Transverse colon (tissue), 4 donors: Measurements from ENCODE around the gene EPS8L3.

Source experiments
- POLR2A ChIP-seq: fragments of 450-650 bp; IDR thresholded peaks from one replicate; pipeline ENCODE4 v1.6.1; 2016; ENCODE audit warnings: antibody characterized with exemption, mild to moderate bottlenecking, moderate library complexity
- POLR2AphosphoS5 ChIP-seq, 3 donors: sonication (generic); formaldehyde crosslinking; IDR thresholded peaks; one replicate each; pipeline ENCODE4 v1.6.1; 2016; ENCODE audit warnings: antibody characterized with exemption in 3 of 3
- TF ChIP-seq, protein P1 (sequence below), 5 experiments: fragments of 200-600 bp in 3 of 5; fragments of 450-650 bp in 2 of 5; sonication (generic) in 3 of 5; IDR thresholded peaks; 1 replicate in 2 of 5; 2 replicates in 3 of 5; pipeline ENCODE4 v1.5.1; 2016 to 2017; ENCODE audit warnings: antibody characterized with exemption in 5 of 5, inconsistent platforms in 3 of 5, mild to moderate bottlenecking in 2 of 5, moderate library complexity in 1 of 5

DNA sequence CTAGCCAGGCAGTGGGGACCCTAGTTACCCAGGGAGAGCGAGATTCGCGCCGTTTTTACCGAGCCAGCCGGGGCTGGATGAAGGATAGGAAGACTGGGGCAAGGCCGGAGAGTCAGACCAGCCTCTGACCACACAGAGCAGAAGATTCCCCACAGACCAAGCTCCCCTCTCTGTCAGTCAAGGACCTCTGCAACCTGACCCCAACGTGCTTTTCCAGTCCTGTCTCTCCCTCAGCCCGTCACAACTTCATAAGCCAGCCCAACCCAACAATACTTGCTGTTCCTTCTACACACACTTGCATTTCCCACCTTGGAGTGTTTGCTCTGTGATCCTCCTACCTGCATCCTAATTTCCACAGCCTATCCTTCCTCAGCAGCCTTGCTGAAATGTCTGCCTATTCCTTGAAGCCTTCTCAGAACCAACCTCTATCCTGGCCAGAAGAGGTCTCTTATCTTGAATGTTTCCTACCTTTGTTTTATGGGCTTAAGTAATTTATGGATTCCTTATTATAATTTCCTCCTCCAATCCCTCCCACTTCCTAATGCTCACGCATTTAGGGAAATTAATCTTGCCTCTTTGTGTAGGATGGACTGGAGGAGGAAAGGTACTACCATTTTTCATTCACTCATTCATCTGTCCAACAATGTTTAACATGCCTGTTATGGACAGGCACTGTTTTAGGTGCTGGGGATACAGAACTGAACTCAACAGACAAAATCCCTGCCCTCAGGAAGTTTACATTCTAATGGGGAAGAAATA lies 22.9 kb downstream of the EPS8L3 start, which contains the start of gene GSTM3:
- TF ChIP-seq, protein P1, sequence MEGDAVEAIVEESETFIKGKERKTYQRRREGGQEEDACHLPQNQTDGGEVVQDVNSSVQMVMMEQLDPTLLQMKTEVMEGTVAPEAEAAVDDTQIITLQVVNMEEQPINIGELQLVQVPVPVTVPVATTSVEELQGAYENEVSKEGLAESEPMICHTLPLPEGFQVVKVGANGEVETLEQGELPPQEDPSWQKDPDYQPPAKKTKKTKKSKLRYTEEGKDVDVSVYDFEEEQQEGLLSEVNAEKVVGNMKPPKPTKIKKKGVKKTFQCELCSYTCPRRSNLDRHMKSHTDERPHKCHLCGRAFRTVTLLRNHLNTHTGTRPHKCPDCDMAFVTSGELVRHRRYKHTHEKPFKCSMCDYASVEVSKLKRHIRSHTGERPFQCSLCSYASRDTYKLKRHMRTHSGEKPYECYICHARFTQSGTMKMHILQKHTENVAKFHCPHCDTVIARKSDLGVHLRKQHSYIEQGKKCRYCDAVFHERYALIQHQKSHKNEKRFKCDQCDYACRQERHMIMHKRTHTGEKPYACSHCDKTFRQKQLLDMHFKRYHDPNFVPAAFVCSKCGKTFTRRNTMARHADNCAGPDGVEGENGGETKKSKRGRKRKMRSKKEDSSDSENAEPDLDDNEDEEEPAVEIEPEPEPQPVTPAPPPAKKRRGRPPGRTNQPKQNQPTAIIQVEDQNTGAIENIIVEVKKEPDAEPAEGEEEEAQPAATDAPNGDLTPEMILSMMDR (IDR thresholded peaks at IDR 0.05) = no peak
- no peak for TF ChIP-seq POLR2AphosphoS5 (IDR thresholded peaks at IDR 0.05)
- no peak for TF ChIP-seq POLR2A
